Progenitor cell of endocrine pancreas (in vitro differentiated cells): ENCODE measurements around the gene FNDC3B. TPM values are rescaled to one million over a fixed set of nuclear protein-coding genes. Genes with fewer than 3 reads are reported as not detected.

Experiments used
- DNase-seq: peaks from one replicate; pipeline ENCODE4 v3.0.0; 2021; ENCODE audit warnings: low spot score; ENCODE audit not compliant: unreplicated experiment
- H3K27ac Mint-ChIP-seq: 2 replicates; pipeline ENCODE4 v1.8.0; 2021; ENCODE audit warnings: mild to moderate bottlenecking, moderate library complexity, mixed read lengths
- H3K27me3 Mint-ChIP-seq: 2 replicates; pipeline ENCODE4 v1.8.0; 2021; ENCODE audit warnings: mixed read lengths
- H3K36me3 Mint-ChIP-seq: 2 replicates; pipeline ENCODE4 v1.8.0; 2022; ENCODE audit warnings: mixed read lengths; ENCODE audit not compliant: insufficient read depth
- H3K4me1 Mint-ChIP-seq: 2 replicates; pipeline ENCODE4 v1.8.0; 2021; ENCODE audit warnings: low read depth, mixed read lengths
- H3K4me3 Mint-ChIP-seq: 2 replicates; pipeline ENCODE4 v1.8.0; 2021; ENCODE audit warnings: low read depth, mild to moderate bottlenecking, moderate library complexity, mixed read lengths
- H3K9me3 Mint-ChIP-seq: 2 replicates; pipeline ENCODE4 v1.8.0; 2021; ENCODE audit warnings: low read depth, mixed read lengths
- CTCF ChIP-seq: fragments of 200-600 bp; sonication (generic); IDR thresholded peaks from one replicate; pipeline ENCODE4 v1.5.0; 2021; ENCODE audit warnings: antibody characterized with exemption, mild to moderate bottlenecking; ENCODE audit not compliant: unreplicated experiment
- total RNA-seq: library from RNA; stranded (reverse); gene quantifications from 2 replicates; pipeline ENCODE4 v1.2.1, GENCODE V29; 2021

FNDC3B gene
- total RNA-seq, 1 donor from 2014 or later: 158 TPM

- Mint-ChIP-seq H3K36me3 (peaks cover 4% of the 10 kb centered on the region), H3K4me3 (no peak overlapping the region), H3K27ac (no peak overlapping the region), H3K4me1 (peaks cover 51% of the 10 kb centered on the region), H3K9me3 (no peaks in the 10 kb centered on the region), H3K27me3 (no peaks in the 10 kb centered on the region)
- DNase-seq: no peak
- TF ChIP-seq CTCF: no peak
These were observed 132.2 kb downstream of the FNDC3B start for GRCh38 chr3:172171396-172172075.

- H3K4me1 Mint-ChIP-seq: peaks cover 57% of the 10 kb centered on the region
- no peaks in the 10 kb centered on the region for H3K9me3 Mint-ChIP-seq
- no peak for DNase-seq
- no peak for TF ChIP-seq CTCF
- peaks cover 13% of the 10 kb centered on the region for H3K36me3 Mint-ChIP-seq
- no peaks in the 10 kb centered on the region for H3K27me3 Mint-ChIP-seq
- no peak overlapping the region for H3K4me3 Mint-ChIP-seq
- no peak overlapping the region for H3K27ac Mint-ChIP-seq
These were observed 134.2 kb downstream of the FNDC3B start for GRCh38 chr3:172173316-172174254.

- no peak for TF ChIP-seq CTCF
- DNase-seq: no peak
- peaks cover 53% of the 10 kb centered on the region for H3K4me1 Mint-ChIP-seq
- no peak overlapping the region for H3K4me3 Mint-ChIP-seq
- no peaks in the 10 kb centered on the region for H3K27me3 Mint-ChIP-seq
- H3K36me3 Mint-ChIP-seq: peaks cover 10% of the 10 kb centered on the region
- peak overlapping the region; percentile 84 for H3K27ac Mint-ChIP-seq
- no peaks in the 10 kb centered on the region for H3K9me3 Mint-ChIP-seq
These were observed 135.3 kb downstream of the FNDC3B start for GRCh38 chr3:172174513-172175253.

- H3K27ac Mint-ChIP-seq: peak overlapping the region; percentile 84
- peaks cover 56% of the 10 kb centered on the region for H3K4me1 Mint-ChIP-seq
- H3K4me3 Mint-ChIP-seq: no peak overlapping the region
- DNase-seq: no peak
- H3K36me3 Mint-ChIP-seq: peaks cover 10% of the 10 kb centered on the region
- no peaks in the 10 kb centered on the region for H3K9me3 Mint-ChIP-seq
- no peaks in the 10 kb centered on the region for H3K27me3 Mint-ChIP-seq
- no peak for TF ChIP-seq CTCF
These were observed 135.8 kb downstream of the FNDC3B start for GRCh38 chr3:172175254-172175599.
